ENCODE results near the gene SRGAP2C.
"Not testable (repeated sequence)": the region's sequence is repeated elsewhere in the genome, so short reads cannot be mapped to it uniquely, and the experiment has no call there.

The SRGAP2C gene

DNA sequence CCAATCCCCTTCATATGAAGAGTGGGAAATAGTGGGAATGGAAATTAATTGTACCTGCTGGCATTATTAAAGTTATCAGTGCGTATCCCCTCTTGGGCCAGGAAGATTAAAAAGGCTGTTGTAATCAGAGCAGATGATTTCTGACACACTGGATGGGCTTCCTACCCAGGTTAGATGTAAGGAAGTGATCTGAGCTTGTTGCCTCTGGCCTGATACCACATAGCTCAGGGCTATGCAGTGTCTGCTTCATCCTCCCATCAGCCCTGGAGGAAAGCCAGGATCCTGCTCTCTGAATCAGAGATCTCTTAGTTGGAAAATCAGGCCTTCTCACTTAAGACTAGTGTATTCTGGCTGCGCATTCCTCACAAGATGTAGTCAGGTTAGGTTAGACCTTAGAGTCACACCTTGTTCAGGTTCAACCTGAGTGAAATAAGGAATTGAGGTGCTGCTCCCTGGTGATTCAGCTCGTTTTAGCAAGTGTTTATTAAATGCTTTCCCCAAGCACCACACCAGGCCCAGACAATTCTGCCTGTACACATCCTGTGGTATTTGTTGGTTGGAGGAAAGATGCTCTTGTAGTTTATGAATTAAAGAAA, 158.6 kb downstream of the SRGAP2C start:
- not testable (repeated sequence) for DNase-seq

DNA sequence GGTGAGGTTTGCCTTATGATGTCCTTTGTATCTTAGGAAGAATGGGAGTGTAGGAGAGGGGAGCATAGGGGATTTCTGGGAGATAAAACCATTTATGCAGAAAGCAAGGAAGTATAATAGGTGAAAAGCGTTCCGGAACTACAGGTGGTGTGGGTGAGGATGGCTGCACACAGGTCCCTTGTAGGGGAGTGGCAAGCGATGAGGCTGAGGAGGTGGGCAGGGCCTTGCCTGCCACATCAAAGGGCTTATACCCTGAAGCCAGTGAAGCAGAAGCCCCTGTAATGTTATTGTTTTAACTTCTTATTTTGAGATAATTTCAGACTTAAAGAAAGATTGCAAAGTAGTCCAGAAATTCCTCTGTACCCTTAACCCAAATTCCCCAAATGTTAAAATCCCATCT, 159.6 kb downstream of the SRGAP2C start:
- not testable (repeated sequence) for DNase-seq

DNA sequence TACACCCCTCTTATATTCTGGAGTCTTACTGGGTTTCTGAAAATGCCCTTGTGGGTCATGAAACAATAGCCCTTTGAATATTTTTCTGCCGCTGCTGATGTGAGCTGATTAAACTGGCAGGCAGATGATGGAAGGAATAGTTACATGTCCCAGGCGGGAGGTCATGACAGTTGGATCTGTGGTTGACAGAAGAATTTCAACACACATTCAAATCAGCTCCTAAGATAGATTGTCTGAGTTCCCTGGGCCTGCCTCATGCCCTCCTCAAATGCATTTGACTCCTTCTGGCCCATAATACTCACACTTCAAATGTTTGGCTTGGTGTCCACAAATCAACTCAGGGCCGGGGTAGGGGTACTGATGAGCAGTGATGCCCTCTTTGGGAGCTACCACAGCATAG, 161.9 kb downstream of the SRGAP2C start:
- not testable (repeated sequence) for DNase-seq

DNA sequence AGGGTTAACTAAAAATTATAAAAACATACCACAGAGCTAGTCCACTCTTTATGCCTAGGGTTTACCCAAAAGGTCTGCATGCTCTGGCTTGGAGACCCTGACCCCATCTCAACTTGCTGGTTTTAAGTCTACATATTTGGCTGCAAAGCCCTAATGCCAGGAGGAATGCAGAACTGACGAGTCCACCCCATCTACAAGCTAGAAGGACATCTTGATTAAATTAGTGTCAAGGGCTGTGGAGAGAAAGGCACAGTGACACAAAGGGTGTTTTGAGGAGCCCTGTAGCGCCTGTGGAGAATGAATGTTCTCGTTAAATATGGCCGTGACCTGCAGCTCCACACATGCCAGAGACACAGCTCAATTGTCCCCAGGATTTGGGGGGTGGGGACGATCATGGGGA, 162.7 kb downstream of the SRGAP2C start:
- DNase-seq, result not testable (repeated sequence)

DNA sequence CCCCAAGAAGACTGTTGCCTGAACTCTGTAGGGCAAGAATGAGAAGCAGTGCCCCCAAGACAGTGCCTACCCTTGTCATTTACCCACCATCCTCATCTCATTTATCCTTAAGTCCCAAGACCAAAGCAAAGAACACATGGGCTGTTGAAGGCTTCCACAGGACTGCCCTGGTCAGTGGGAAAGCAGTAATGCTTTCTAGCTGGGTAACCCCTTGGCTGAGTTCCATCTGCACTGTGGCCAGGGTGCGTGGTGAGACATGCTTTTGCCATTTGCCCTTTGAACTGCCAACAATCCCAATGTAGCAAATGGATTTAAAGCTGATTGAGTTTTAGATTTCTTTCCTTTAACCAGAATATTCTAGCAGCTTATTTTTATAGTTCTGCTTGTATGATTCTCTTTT, 163.3 kb downstream of the SRGAP2C start:
- DNase-seq, result not testable (repeated sequence)

DNA sequence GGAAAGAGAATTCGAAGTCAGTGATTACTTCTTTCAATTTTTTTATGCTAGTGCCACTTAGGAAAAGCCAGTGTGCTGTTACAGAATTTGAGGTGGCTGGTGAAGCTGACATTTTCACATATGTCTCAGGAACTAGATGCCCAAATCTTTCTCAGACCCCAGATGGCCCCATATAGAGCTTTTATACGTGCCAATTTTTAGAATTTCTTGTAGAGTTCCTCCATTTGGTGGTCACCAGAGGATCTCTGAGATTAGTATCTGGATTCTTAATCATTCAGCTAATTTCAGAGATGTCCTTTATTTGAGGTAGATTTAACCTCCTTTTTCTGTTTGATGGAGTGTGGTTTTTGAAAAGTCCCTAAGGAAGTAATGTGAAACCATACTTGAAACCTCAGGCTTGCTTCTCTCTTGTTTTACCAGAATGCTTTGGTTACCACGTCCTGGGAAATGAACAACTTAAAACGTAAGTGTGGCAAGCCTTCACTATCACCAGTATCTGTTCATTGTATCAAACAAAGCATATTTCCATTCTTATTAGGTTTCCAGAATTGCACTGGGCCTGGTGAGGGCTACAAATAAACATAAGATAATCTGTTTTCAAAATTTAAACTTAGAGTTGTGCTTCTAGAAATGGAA, 164.7 kb downstream of the SRGAP2C start:
- not testable (repeated sequence) for DNase-seq

DNA sequence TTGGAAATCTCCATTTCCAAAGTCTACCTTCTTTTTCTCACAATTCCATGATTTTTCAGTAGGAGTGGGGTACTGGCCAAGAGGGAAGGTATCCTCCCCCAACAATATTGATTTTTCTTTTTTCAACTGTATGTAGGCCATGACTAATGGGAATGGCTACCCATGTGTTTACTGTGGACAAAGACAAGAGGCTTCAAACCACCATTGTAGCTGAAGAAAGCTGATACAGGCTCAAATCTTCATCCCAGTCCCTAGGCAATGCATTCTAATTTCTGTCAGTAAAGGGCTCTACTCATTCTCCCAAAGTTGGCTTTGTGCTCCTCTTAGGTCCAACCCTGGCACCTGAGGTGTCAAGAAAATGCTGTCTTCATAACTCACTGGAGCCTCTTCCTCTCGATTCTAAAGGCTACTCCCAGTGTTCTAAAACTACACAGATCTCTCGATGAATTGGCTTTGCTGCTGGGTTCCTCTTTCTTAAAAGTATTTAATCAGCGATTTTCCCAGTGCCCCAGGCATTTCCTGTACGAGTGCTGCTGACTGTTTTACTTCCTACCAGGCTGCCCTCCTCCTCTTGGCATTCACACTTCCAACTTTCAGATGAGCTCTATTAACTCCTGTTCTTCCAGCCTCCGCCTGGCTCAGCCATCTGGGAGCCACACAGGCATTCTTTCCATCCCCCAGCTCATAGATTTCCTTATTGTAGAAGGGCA, 171.1 kb downstream of the SRGAP2C start:
- DNase-seq, result not testable (repeated sequence)

DNA sequence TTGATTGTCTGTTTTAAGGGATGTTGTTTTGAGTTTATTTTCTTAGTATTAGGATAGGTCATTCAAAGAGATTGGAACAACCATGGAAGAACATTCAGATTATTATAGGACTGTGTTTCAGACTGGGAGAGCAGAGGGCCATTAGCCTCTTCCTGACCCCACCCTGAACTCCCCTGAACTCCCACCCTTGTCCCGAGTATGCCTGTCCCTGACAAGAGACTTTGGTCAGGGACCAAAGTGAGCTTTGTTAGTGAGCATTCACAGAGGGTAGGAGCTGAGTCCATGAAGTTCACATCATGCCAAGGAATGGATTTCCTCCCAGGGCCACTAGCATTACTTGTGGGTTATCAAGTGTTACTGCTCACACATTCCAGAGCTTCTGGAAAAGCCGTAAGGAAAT, 172.0 kb downstream of the SRGAP2C start:
- not testable (repeated sequence) for DNase-seq

DNA sequence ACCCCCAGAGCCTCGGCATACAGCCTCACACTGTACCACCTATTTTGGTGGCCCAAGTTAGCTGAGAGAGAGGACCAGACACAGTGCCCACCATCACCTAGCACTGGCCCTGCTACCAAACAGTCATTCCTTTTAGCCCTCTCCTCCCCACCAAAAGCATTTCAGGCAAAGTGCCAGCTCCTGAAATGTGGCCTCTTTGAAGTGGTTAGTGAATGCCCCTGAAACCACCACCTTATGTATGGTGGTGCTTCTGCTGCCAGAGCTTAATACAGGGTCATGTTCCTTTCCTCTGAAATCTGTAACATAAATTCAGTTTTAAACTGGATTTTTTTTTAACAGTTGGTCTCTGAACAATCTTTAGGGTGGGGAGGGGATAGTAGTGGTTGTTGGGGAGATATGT, 175.8 kb downstream of the SRGAP2C start:
- DNase-seq, result not testable (repeated sequence)

DNA sequence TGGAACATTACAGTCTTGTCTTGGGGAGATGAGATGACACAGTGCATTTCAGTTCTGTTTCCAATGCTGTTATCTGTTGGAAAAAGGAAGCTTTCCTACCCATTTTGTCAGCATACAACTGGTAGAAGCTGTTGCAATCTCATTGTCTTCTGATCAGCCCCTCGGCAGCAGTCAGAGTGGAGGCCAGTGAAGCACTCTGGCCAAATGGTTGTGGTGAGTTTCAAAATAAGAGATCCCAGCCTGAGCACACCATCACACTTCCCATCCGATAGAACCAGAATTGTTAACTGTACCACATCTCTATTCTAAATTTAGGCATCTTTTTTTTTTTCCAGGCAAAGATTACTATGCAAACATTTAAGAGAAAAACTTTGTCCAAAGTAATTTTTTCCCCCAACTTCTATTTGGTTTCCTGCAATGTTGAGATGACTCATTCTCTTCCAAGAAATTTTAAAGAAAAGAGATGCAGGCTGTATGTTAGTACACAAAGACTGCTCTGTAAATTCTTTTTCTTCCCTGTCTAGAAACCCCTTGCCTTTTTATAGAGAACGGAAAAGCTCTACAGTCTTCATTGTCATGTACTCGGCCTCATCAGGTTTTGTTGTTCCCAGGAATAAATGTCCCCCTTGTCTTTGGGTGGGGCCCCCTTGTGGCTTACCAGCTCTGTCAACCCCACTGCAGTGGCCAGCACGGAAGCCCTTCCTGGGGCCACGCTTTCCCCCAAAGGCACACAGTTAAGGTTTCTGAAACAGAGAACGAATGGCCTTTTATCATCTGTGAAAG, 176.9 kb downstream of the SRGAP2C start:
- not testable (repeated sequence) for DNase-seq

DNA sequence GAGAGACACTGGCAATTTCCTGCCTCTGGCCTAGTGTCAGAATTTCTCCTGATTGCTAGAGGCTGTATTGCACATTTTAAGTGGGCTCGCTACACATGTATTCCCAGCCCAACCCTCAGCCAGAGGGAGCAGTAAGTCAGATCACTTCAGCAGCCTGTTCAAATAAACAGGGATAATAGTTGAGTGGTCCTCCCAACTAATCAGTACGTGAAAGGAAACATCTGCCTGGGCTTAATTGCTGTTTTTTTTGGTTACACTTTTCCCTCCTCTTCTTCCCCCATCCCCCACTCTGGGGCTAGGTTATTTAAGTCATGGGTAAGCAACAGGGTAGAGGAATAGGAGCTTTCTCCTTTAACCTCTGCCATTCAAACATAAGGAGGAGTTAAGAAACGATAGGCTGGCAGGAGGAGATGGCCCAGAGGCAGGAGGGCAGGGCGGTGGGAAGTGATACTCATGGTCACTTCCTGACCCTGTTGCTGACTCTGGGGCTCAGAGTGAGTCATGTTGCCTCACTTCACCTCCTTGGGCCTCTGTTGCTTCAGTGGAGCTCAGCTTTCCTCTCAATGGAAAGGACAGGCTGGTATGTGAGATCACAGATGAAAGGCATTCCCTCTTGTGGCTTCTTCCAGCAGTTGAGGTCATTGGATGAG, 177.6 kb downstream of the SRGAP2C start:
- DNase-seq, result not testable (repeated sequence)

DNA sequence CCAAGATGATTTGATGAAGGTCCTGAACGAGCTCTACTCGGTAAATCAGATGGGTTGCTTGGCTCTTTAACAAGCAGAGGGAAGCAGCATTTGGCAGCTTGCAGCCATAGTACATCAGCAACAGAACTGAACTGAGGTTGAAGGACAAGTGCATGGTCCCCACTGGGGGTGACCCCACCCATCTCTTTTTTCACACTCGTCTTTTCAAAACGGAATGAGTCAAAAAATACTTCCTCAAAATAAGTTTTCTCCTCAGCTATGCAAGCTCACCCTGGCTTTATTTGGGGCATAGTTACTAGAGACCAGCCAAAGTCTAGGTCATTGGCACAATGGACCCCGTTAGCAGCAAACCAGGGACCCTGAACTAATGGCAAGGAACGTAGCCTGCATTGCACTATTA, 180.5 kb downstream of the SRGAP2C start:
- not testable (repeated sequence) for DNase-seq

DNA sequence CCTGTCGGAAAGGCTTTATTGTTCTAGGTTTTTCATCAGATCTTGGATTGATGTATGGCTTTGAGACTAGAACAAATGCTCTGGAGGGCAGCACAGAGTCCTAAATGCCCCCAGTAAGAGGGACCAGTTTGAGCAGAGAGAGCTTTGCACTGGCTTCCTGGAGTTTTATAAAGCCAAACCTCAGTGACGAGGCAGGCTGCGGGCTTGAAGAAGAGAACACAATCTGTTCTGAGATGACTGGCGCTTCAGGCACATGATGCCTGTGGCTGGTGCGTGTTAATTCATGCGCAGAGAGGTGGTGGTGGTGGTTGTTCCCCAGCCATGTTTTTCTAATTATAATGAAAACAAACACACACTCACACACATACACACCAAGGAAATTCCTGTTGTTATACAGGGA, 180.9 kb downstream of the SRGAP2C start:
- DNase-seq, result peak; percentile 7 to 79 (median 21)

DNA sequence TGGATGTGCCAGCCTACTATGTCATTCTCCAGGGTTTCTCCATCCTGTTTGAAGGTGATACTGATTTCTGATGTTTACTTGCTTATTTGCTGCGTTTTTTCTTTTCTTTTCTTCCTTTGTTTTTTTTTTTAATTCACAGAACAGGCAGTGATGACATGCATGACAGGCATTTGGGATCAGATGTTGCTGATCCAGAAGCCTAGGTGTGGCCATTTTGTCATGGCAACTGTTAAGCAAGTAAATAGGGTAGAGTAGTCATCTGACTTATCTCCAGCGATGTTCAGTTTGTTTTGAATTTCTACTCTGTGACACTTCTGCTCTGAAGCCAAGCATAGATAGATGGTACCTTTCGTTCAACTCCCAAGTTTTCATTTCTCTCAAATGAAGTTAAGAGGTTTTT, 181.4 kb downstream of the SRGAP2C start:
- not testable (repeated sequence) for DNase-seq

DNA sequence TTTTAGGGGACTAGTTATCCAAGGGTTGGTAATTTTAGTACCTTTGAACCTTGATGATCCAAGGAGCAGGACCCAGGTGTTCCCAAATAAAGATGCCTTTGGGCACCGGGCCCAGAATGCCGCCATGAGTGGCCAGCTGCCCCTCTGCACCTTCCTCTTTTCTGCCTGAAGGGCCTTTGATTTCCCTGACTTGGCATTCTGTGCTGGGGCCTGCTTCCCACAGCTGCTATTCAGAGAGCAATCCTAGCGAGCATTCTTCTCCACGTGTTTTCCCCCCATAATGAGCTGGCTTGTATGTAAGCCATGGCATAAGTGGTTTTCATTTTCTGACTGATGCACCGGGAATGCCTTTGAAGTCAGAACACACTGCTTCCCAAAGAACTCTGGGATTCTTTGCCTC, 184.1 kb downstream of the SRGAP2C start:
- not testable (repeated sequence) for DNase-seq

DNA sequence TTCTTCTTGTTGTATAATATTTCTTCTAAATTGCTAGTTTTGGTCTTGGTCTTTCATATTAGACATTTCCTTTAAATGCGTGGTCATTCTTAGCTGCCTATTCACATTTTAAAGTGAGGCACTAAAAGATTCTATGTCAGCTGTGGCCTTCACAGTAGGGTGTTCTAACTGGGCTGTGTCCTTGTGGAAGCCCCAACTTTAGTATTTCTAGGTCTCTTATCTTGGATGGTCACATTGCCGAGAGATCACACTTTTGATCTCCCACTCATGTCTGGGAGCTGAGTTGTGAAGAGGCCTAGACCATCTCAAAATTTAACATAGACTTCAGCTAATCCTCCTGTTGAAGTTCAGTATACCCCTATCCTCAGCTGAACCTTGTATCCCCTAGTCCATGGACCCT, 185.2 kb downstream of the SRGAP2C start:
- DNase-seq, result not testable (repeated sequence)

DNA sequence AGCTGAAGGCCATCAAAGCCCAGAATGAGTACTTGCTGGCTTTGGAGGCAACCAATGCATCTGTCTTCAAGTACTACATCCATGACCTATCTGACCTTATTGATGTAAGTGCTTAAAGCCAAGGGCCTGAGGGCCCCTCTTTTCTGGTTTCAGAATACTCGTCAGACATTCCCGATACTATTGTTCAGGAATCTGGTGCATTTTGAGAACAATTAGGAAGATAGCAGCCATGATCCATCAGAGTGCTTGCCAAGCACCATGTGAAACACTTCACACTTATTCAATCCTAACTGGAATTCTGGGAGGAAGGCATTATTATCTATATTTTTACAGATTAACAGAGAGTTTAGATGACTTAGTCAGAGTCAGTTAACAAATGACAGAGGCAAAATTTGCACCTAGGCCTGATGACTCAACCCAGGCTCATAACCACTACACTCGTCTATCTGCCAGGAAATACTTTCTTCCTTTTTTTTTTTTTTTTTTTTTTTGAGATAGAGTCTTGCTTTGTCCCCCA, 190.1 kb downstream of the SRGAP2C start:
- DNase-seq, result not testable (repeated sequence)

DNA sequence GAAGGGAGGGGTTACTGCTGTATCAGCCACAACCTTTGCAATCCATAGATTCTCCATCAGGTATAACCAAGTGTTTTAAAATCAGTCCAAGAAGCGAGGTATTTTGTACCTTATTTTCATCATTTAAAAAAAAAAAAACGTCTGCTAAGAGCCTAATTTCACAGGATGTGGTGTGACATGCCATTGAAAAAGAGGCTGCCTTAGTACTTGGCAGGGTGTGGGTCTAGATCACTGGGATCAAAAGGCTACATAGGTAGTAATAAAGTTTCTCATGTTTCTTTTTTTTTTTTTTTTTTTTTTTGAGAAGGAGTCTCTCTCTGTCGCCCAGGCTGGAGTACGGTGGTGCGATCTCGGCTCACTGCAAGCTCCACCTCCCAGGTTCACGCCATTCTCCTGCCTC, 192.2 kb downstream of the SRGAP2C start:
- not testable (repeated sequence) for DNase-seq

DNA sequence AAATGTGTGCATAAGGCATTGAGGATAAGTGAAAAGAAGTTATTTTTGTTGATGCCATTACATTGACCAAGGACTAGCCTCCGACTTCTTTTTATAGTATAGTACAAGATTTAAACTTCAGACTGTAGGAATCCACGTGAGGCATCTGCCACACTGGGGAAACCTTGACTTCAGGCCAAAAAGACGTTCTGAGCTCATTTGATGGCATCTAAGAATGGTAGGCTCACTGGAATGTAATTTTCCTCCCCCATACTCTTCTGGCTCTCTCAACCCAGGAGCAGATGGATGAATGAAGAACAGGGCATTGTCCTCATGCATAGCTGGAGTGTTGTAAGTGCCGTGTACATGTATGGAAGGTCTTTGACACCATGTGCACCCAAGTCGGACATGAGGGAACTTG, 194.0 kb downstream of the SRGAP2C start:
- not testable (repeated sequence) for DNase-seq

DNA sequence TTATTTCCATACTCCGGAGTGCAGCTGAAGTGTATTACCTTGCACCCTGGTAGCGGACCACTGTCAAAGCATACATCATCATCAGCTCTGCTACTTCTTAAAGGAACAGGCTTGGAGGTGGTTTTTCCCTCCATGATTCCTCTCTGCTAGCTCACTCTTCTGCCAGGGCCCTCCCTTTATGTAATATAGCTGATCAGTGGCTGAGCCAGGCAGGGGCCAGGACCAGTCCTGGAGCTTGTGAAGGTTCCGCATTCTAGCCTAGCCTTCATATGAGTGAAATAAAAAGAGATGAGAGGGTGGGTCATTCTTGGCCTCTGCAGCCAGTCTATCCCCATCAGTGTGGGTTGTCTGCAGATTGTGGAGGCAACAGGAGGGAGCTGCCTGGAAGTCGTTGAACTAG, 200.0 kb downstream of the SRGAP2C start:
- DNase-seq, result not testable (repeated sequence)

DNA sequence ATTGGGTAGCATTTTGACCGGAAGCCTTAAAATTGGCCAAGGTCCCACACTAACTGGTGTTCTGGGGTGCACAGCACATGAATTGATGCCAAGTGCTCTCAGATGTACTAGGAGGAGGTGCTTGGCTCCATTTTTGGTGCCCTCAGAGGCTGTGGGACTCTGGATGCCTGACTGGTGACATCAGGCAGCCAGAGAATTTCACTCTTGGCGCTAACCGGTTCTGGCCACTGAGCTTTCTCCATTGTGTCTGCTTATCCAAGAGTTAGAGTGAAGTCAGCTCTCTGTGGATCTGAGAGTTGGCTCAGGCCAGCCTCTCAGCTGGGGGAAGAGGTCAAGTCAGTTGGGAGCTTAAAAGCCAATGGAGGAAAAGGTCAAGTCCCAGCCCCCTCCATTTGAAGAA, 200.4 kb downstream of the SRGAP2C start:
- not testable (repeated sequence) for DNase-seq

DNA sequence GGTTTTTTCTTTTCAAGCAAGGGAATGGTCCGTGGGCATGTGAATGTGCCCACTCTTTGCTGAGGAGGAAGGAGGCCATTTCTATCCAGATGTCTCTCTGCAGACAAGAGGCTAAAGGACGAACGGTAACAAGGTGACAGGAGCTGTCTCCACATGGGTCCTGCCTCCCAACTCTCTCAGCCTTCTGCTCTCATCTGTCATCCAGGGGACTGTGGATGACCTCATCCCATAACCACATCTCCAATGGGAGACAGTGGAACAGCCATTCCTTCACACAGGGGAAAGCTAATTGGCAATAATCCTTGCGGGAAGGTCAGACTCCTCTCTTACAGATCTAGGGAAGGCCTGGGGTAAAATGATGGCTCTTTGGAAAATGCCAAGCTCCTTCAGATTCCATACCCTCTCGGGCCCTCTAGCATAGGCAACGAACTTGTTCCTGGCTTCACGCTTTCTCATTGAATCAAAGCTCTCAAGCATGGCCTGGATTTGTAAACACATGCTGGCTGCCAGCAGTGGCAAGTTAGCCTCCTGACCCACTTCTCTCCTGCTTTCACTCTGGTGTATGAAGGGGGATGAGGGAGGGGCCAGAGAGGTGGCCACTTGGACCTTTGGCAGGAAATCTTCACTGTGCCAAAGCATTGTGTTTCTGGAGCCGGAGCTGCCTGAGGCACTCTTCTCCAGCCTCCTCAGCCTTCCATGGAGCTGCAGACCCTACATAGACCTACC, 201.0 kb downstream of the SRGAP2C start:
- not testable (repeated sequence) for DNase-seq

All from T-helper 1 cell (primary cell).